ENCODE results near the gene KIAA1328.

Gene KIAA1328

DNA sequence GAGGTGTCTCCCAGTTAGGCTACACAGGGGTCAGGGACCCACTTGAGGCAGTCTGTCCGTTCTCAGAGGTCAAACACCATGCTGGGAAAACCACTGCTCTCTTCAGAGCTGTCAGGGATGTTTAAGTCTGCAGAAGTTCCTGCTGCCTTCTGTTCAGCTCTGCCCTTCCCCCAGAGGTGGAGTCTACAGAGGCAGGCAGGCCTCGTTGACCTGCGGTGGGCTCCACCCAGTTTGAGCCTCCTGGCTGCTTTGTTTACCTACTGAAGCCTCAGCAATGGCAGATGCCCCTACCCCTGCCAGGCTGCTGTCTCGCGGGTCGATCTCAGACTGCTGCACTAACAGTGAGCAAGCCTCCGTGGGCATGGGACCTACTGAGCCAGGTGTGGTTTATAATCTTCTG is 390.3 kb downstream of the KIAA1328 start:
- DNase-seq (ENCODE audit: low read depth): no peak

DNA sequence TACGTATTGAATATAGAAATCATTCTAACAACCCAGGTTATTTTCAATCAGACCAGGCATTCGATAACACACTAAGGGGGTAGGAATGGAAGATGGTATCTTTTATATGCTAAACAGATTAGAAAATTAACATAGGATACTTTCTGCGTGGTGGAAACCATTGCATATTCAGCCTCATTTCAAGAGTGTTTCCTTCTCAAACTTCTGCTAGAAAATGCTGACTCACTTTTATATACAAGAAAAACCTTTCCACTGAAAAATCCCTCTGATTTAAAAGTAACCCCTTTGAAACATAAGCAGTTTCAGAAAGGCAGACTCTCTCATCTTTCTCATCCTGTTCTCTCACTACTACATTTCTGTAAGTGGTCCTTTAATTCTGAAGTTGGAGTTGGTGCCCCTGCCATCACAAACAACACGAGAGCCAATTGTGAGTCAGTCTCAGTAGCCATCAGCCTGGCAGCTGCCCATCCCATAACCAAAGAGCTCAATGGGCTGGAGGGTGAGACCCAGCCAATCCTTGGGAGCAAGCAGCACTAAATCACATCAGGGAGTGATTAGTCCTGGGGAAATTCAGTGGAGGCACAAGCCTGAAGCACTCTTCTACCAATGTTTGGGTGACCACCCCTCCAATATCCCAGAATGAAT is 393.5 kb downstream of the KIAA1328 start:
- no peak for DNase-seq (ENCODE audit: low read depth)

DNA sequence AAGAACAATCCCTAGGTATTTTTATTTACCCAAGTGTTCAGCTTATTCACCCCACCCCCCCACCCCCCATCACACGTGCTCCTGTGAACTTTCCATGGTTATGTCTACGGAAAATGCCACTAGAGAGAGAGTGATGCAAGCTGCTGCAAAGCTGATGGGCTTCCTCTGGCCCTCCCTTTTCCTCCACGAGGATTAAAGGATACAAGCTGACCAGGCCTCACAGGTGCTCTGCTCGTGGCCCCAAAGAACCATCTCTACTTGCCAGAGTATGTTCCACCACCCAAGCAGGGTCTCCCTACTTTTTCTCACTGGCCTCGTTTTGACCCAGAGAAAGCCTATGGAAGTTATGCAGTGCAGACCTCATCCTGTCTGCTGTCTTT is 394.1 kb downstream of the KIAA1328 start:
- DNase-seq (ENCODE audit: low read depth): no peak

DNA sequence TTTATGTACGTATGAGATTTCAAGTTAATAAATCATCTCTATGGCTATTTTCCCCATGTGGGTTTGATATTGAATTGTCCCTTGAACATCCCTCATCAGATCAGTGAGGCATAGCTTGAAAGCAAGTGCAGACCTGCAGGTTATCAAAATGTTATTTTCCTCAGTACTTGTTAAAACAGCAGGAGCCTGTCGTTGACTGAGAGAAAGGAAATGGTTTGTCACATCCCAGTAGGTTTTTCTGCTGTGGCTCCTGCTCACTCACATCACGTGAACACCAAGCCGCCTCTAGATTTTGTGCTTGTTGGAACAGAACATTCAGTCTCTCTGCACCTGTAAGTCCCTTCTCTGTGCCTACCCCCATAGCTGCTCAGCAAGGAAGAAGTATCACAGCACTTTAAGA is 396.4 kb downstream of the KIAA1328 start:
- DNase-seq (ENCODE audit: low read depth): no peak

DNA sequence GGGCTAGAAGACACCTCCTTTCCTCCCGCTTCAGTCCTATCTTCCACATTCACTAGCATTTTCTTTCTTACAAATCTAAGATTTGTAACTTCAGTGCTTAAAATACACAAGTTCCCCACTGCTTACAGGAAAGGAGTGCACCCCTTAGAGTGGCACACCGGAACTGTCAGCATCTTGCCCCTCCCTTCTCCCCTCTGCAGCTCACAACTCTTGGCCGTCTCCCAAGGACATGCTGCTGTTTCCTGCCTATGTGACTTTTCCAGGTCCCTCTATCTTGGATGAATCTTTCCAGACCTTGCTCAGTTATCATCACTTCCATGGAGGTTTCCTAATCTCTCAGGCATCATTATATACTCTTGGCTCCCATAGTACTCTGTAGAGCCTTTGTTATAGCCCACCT is 401.8 kb downstream of the KIAA1328 start:
- DNase-seq (ENCODE audit: low read depth): no peak

DNA sequence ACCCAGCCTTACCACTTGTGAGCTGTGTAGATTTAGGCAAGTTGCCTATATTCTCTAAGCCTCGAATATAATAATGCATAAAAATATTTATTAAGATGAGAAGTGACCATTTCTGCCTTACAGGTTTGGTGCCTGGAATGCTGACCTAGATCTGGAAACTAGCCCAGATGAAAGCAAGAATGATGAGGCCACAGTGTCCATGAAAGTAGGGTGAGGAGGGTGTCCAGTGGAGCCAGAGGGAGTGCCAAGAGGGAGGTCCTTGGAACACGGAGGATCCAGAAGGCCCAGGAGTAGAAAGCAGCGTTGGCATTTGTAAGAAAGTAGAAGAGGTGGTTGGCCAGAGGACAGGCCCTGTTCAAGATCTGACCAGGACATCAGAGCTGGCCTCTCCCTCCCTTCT is 402.3 kb downstream of the KIAA1328 start:
- no peak for DNase-seq (ENCODE audit: low read depth)

DNA sequence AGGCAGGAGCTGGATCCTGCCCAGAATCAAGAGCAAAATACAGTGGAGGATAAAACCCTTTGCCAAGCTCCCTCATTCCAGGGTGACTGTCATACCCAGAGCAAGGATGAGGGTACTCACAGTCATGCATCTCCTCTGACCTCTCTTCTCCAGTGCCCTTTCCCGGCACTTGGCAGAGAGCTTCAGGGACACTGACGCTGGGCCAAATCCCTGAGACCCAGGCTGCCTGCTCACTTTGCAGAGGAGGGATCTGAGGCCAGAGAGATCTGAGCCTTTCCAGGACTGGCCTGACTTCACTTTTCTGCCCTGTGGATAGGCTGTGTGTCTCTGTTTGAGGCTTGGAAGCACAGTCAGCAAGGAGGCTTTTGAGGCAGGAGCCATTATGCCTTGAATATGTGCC is 406.7 kb downstream of the KIAA1328 start:
- no peak for DNase-seq (ENCODE audit: low read depth)

DNA sequence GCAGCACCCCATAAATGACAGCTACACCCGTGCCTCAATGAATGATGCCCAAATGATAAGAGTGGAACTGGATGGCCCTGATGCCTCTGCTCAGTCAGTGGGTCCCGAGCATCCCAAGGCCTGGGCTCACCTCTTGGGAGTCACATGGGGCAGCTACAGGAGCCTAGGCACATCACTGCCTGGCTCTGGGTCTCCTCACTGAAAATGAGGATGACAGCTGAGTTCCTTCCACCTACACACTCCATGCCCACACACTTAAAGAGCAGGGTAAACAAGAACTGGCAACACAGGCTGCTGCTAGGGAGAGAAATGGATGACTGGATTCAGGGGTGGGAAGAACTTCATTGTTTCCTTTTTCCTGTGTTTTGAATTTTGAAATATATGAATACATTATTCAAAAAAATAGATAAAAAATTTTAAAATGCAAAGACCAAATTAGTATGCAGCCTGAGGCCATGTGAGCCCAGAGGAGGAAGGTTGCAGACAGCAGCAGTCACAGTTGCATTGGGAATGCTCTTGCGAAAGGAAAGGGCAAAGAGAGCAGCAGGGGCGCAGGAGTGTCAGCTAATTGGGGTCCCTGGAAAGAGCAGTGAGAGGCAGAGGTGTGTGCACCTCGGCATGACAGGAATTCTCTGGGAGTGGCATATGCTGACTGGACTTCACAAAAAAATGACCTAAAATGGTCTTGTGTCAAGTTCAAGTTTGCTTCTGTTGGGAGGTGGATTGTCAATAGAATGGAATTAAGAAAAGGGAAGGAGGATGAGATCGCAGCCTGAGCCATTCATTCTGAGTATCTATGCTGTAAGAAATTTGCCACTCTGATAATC is 409.6 kb downstream of the KIAA1328 start:
- no peak for DNase-seq (ENCODE audit: low read depth)

DNA sequence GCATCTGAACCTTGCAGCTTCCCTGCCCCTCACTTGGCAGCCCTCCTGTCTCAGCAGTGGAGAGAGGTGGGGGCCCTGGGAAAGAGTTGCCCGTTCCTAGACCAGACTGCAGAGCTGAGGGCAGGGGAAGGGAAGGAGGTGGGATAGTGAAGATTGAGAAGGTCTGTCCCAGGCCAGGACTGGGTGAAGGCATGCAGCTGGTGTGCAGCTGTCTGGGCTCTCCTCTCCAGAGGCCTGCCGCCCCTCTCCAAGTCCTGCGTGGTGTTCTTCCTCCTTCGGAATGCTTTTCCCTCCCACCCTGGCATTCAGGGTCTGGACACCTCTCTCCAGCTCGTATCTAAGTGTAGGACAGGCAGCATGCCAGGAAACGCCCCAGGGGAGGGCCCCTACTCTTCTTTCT is 413.2 kb downstream of the KIAA1328 start:
- no peak for DNase-seq (ENCODE audit: low read depth)

DNA sequence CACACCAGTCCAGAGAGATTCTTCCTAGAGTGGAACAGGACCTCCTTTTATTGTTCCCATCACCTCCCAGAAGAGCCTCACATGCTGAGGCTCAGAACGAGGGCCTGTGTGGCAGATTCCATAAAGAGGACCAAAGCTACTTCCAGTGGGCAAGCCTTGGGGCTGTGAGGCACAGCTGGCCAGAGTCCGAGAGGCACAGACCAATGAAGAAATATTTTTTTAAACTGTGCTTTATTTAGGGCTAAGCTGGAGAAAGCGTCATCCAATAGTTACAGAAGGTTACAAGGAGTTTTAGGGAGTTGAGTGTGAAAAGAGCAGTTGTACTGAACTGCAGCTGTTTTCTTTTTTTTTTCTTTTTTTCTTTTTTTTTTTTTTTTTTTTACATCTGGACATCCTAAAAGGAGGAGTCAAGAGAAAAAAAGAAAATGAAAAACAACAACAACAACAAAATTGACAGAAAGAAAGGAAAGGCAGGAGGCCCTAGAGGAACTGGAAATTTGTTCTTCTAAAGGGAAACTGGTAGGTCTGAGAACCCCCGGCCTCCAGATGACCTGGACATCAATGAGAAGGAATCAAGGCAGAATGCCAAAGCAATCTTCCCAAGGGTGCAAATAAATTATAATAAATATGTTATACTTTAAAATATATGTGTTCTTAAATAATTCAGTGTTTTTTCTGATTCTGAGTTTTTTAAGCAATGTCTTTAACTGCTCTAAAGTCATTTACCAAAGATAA is 414.1 kb downstream of the KIAA1328 start:
- DNase-seq (ENCODE audit: low read depth): no peak

DNA sequence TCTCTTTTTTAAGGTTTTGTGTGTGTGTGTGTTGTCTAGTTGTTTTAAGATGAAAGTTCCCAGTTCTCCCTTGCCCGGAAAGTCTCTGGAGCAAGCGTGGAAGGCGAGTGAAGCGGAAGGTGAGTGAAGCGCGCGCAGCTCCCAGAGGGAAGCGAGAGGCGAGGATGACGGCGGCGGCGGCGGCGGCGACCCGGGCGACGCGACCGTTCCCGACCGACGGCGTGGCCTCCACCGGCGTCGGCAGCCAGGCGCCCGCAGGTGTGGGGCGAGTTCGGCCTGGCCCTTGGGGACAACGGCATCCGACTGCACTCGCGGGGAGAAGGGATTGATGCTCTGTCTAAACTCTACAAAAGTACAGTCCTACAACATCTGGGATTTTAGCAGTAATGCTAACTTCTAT is 414.8 kb downstream of the KIAA1328 start:
- no peak for DNase-seq (ENCODE audit: low read depth)

DNA sequence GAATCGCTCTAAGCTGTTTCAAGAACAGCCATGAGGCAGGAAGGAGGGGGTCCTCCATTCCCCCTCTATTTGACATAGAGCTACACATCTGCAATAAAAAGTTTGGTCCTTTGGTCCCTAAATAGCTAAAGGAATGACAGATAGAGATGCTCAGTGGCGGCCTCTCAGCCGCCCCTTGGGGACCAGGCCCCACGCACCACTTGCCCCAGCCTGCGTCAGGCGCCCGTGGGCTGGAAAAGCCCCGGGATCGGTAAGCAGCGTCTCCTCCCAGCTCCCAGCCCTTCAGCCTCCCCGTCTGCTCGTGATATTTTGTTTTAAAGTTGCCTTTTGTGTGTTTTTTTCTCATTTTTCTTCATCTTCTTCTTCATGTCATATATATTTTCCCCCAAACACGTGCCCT is 415.7 kb downstream of the KIAA1328 start:
- DNase-seq (ENCODE audit: low read depth): no peak

DNA sequence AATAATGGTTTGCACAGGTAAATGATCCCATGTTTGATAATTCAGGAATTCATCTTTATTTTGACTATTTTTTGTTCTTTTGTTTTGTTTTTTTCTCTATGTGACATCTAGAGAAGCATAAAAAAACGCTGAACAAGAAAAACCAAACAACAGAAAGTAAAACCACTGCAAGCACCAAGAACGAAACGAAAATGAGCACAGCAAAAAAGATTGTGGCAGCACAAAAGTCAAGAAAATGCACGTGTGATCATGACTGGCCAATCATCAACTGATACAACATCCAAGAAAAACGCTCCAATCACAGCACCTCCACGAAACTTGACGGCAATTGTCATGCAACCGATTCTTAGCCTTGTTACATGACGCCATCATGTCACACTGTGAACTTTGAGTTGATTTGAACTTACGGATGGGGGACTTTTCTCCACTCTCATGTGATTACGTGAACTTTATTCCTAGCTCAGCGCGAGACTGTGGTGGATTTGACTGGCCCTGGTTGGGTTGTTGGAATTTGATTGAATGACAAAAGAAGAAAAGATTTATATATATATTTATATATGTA is 417.9 kb downstream of the KIAA1328 start:
- DNase-seq (ENCODE audit: low read depth): no peak

DNA sequence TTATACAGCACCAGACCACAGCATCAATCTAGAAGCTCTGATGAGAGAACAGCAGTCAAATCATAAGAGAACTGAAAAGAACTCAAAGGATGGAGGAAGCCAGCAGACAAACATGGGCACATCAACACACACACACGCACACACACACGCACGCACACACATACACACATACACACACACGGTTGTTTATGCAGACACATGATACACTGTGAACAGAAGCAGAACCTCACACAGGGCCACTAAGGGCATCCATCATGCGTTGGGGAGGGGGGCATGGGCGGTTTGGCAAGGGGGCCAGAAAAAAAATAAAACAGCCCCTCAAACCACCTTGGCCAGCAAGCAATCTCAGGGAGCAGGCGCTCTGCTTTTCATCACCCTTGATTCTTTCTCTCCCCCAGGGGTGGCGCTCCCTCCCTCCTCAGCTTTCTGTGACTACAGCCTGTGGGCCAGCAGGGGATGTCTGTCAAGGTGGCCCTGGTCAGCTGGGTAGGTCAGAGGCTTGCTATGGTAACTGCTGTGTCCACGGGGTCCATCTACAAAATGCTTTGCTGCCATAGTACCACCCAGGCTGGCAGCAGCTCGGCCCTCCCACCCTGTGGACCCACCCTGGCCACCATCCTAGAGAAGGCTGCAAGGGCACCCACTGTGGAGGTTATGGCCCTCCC is 418.7 kb downstream of the KIAA1328 start:
- DNase-seq (ENCODE audit: low read depth): no peak

DNA sequence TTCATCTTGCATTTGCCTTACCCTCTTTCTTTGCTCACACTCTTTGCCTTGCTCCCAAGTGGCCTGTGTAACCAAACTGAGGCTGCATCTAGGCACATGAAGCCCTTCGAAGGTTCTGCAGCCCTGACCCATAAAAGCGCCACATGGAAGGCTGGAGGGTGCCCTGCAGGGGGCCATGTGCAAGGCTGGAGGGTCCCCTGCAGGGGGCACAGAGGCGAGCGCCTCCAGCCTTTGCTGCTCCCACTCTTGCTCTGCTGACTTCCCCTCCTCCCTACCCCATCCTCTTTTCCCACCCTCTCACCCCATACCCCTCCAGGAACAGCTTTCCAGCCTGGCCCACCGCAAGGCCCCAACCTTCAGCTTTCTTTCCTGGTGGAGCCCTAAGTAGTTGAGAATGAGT is 419.4 kb downstream of the KIAA1328 start:
- no peak for DNase-seq (ENCODE audit: low read depth)

DNA sequence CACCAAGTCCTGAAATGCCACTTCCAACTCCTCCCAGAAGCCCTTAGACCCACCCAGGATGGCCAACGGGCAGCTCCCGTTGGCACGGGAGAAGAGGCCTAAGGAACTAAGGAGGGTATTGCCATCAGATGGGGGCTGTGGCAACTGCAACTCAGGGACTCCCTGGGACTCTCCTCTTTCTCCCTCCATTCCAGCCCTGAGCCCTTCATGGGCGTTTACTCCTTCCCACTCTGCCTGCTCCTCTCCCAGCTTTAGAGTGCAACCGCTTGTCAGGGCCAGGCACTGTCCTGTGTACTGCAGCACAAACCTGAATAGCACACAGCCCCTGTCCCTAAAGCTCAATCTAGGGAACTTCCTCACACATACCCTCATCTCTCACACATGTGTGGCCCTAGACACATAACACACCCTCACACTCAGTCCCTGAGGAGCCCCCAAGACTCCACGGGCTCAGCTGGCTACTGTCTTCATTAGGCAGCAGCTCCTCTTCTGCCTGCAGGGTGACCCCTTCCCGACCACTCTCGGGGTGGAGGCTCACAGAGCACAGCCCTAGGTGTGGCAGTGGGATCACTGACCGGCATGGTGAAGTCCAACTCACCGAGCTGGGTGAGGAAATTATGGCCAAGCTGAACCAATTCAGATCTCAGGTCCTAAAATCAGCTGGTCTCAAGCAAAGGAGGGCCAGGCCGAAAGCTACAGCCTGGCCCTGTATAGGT is 420.4 kb downstream of the KIAA1328 start:
- DNase-seq (ENCODE audit: low read depth): no peak

DNA sequence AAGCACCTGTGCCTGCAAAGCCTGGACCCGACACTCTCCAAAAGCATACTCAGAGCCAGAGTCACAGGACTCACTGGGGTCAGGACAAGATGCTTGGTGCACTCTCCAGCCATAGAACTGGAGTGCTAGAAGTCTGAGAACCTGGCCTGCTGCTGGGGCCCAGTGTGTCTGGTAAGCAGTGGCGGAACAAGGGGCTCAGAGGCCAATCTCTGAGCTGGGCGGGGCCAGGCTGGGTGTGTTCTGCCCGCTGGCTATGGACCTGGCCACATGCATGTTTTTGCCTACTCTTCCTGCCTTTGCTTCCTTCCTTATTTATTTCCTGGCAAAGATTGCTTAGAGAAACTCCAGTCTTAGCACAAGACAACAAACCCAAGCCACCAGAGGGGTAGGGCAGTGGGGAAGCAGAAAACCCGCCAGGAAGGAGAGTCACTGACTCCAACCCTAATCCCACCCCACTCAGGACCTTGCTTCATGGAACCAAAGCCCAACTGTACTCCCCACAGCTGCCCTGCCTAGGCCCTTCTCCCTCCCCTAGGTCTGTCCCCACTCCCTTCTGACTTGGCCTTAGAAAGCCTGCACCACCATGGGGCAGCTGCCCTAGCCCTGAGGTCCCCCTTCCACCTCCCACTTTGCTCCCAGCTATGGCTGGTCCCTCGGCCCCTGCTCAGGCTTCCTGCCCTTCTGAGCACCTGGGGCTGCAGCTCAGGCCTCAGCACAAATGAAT is 421.1 kb downstream of the KIAA1328 start:
- DNase-seq (ENCODE audit: low read depth): no peak

DNA sequence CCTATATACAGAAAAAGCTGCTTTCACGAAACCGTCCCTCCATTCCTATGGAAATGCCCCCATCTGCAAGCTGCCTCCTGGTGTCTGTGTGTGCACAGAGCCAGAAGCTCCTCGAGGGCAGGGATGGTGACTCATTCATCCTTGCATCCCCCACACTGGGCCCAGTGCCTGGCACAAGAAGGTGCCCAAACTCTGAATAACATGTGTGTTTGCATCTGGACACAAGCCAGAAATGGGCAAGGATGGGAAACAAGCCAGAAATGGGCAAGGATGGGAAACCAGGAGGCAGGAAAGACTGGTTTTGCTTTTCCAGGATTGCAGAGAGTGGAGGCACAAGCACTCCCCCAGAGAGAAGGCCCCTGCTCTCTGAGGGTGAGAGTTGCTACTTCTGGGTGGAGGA is 422.8 kb downstream of the KIAA1328 start:
- no peak for DNase-seq (ENCODE audit: low read depth)

DNA sequence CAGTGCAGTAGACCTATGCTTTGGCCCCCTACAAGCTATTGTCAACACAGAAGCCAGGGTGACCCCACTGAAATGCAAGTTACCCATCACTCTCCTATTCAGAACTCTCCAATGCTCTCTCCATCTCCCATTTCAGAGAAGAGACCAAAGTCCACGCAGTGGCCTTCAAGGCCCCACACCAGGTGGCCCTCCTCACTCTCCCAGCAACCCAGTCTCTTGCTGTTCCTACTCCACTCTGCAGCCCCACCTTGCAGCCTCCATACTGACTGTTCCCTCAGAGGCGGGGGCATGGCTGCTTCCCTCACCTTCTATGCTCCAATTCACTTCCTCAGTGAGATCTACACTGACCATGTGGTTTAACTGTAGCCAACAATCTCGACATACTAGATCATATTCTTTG is 423.4 kb downstream of the KIAA1328 start:
- DNase-seq (ENCODE audit: low read depth): no peak

DNA sequence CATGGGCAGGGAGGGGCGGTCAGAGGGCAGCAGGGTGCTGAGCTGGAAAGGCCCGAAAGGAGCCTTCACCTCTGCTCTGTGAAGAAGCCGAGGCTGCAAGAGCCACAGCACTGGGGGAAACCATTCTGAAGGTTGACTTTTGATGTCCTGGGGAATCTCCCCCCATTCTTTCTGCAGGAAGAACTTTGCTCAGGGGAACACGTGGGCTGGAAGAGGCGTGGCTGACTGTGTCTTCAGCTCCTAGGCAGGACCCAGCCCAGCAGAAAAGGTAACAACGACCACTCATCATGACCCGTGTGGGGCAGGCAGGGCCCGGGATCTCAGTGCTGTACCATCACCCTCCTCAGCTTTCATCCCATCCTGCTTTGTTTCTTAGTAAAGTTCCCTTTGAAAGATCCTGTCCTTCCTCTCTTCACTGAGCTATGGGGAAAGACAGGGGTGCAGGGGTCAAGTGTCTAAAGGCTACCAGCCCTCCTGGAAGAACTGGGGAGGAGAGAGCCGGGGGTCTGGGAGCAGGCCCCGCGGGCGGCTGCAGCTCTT is 424.0 kb downstream of the KIAA1328 start:
- no peak for DNase-seq (ENCODE audit: low read depth)

All from T follicular helper cell (primary cell).